Left lung (tissue), 10 donors: ENCODE results near the gene AARS2. TPM values are rescaled to one million over a fixed set of nuclear protein-coding genes. Genes with fewer than 3 reads are reported as not detected.
"Not testable (repeated sequence)": the region's sequence is repeated elsewhere in the genome, so short reads cannot be mapped to it uniquely, and the experiment has no call there.

Experiments
- ATAC-seq: fragments of 200-7000 bp; cut with Tn5 transposase; one replicate; pipeline ENCODE4 v1.9.1; 2020; ENCODE audit warnings: moderate library complexity
- DNase-seq, 4 donors: peaks; one replicate each; pipeline ENCODE4 v3.0.0-alpha.2; 2013 to 2020
- H3K27ac ChIP-seq, 2 donors: fragments of 200-600 bp; sonication (generic) in 1 of 2; one replicate each; pipeline versions ENCODE4 v1.5.0 to v1.8.0; 2020 to 2021
- H3K27me3 ChIP-seq, 2 donors: fragments of 200-600 bp; sonication (generic) in 1 of 2; one replicate each; pipeline versions ENCODE4 v1.5.0 to v1.8.0; 2020 to 2021
- H3K36me3 ChIP-seq, 2 donors: fragments of 200-600 bp; sonication (generic) in 1 of 2; one replicate each; pipeline versions ENCODE4 v1.5.0 to v1.8.0; 2020 to 2021
- H3K4me1 ChIP-seq, 2 donors: fragments of 200-600 bp; one replicate each; pipeline ENCODE4 v1.8.0; 2021
- H3K4me3 ChIP-seq, 2 donors: fragments of 200-600 bp; sonication (generic) in 1 of 2; one replicate each; pipeline versions ENCODE4 v1.5.0 to v1.8.0; 2020 to 2021; ENCODE audit warnings: mild to moderate bottlenecking in 1 of 2
- H3K9me3 ChIP-seq, 2 donors: fragments of 200-600 bp; sonication (generic) in 1 of 2; one replicate each; pipeline versions ENCODE4 v1.5.0 to v1.8.0; 2020 to 2021
- intact Hi-C, 2 donors: fragments of 100-400 bp; cut with DNase I; formaldehyde crosslinking; loops; one replicate each; pipeline versions ENCODE4 v1.11.2 to v1.14.2; 2022
- polyA plus RNA-seq, 6 donors: library from polyadenylated mRNA; unstranded; fragments of 120-200 nt; gene quantifications; one replicate each; pipeline ENCODE4 v1.2.1, GENCODE V29; 2013; ENCODE audit not compliant: insufficient read length in 6 of 6
- total RNA-seq, 2 donors: library from RNA; stranded (reverse); fragmentation: NEBNext Ultra II Directional; extraction: Animal tissue kit (Norgen Biotek cat#: 25700); gene quantifications; one replicate each; pipeline ENCODE4 v1.2.1, GENCODE V29; 2021
- TF ChIP-seq, protein P1 (sequence below), 2 donors: fragments of 200-600 bp; sonication (generic) in 1 of 2; IDR thresholded peaks; one replicate each; pipeline versions ENCODE4 v1.5.0 to v1.8.0; 2021; ENCODE audit warnings: antibody characterized with exemption in 2 of 2
- donor health status: DM: no; HTN: yes; CAD: no.
- donor health status: DM: no; HTN: no; CAD: no.

AARS2 gene
- total and polyA plus RNA-seq, 8 donors = 10.8 to 18.8 (median 16.2) TPM

DNA sequence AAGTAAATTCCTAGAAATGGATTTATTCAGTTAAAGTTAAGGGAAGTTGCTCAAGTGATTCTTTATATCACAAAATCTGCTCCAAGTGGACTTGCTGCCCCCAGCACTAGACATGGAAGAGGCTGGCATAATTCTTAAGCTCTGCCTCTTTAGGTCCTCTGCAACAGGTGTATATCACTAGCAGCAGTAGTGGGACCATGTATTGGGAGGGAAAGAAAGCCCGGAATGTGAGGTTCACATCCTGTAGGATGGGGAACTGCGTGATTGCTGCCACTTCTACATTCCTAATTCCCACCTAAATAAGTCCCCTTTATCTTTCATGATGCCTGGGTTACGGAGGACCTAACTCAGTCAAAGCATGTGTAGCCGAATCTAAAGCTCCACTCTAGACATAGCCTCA, 42.5 kb upstream of the AARS2 start:
- Histone ChIP-seq H3K27me3 (peaks cover 0 to 4% of the 10 kb centered on the region in 2 donors), H3K27ac (no peak overlapping the region), H3K4me3 (no peak overlapping the region), H3K9me3 (no peaks in the 10 kb centered on the region), H3K4me1 (no peaks in the 10 kb centered on the region), H3K36me3 (no peaks in the 10 kb centered on the region)
- TF ChIP-seq, protein P1, sequence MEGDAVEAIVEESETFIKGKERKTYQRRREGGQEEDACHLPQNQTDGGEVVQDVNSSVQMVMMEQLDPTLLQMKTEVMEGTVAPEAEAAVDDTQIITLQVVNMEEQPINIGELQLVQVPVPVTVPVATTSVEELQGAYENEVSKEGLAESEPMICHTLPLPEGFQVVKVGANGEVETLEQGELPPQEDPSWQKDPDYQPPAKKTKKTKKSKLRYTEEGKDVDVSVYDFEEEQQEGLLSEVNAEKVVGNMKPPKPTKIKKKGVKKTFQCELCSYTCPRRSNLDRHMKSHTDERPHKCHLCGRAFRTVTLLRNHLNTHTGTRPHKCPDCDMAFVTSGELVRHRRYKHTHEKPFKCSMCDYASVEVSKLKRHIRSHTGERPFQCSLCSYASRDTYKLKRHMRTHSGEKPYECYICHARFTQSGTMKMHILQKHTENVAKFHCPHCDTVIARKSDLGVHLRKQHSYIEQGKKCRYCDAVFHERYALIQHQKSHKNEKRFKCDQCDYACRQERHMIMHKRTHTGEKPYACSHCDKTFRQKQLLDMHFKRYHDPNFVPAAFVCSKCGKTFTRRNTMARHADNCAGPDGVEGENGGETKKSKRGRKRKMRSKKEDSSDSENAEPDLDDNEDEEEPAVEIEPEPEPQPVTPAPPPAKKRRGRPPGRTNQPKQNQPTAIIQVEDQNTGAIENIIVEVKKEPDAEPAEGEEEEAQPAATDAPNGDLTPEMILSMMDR (IDR thresholded peaks at IDR 0.05) = no peak
- DNase-seq (no peak), ATAC-seq (no peak)
- intact Hi-C loops = no loop called here

DNA sequence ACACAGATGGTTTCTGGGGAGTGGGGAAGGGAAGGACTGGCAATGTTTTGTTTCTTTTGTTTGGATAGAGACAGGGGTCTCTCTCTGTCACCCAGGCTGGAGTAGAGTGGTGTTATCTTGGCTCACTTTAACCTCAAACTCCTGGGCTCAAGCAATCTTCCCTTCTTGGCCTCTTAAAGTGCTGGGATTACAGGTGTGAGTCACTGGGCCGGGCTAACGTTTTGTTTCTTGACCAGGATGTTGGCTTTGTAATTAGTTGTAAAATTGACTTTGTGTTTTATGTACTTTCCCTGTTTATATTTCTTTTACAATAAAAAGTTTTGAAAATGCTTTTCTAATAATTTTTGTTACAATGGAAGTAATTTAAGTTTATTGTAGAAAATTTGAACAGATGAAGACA, 40.2 kb upstream of the AARS2 start:
- TF ChIP-seq, protein P1 (IDR thresholded peaks at IDR 0.05) = no peak
- H3K4me3 ChIP-seq = no peak overlapping the region
- no peaks in the 10 kb centered on the region for H3K9me3 ChIP-seq
- DNase-seq (no peak), ATAC-seq (no peak)
- H3K36me3 ChIP-seq = no peaks in the 10 kb centered on the region
- intact Hi-C loops = no loop called here
- no peak overlapping the region for H3K27ac ChIP-seq
- H3K27me3 ChIP-seq = no peaks in the 10 kb centered on the region
- no peaks in the 10 kb centered on the region for H3K4me1 ChIP-seq

DNA sequence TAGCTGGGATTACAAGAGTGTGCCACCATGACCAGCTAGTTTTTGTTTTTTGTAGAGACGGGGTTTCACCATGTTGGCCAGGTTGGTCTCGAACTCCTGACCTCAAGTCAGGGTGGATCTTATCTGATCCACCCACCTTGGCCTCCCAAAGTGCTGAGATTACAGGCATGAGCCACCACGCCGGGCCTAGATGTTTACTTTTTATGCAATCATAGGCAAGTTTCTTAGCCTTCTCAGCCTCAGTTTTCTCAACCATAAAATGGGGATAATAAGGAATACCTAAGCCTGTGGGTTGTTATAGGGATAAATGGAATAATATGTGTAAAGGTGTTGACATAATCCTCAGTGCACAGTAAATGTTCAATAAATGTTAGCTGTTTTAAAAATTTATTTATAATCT, 39.1 kb upstream of the AARS2 start:
- intact Hi-C loops = no loop called here

DNA sequence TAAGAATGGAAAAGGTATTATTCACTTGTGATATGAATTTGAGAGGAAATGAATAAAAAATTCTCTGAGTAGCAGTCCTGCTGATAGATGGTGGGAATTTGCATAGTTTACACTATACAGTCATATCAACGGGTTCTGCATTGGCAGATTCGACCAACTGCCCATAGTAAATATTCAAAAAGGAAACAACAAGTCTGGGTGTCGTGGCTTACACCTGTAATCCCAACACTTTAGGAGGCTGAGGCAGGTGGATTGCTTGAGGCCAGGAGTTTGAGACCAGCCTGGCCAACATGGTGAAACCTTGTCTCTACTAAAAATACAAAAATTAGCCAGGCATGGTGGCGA, 37.5 kb upstream of the AARS2 start:
- H3K9me3 ChIP-seq, ATAC-seq, intact Hi-C loops, H3K4me3 ChIP-seq, H3K27me3 ChIP-seq, H3K4me1 ChIP-seq, DNase-seq, H3K36me3 ChIP-seq, H3K27ac ChIP-seq: not testable (repeated sequence)

More for the DNA sequence above, 39.1 kb upstream of the AARS2 start:
- TF ChIP-seq, protein P1 (IDR thresholded peaks at IDR 0.05) = no peak
- Histone ChIP-seq H3K9me3 (no peaks in the 10 kb centered on the region), H3K27me3 (no peaks in the 10 kb centered on the region), H3K27ac (no peak overlapping the region), H3K4me3 (no peak overlapping the region), H3K4me1 (no peaks in the 10 kb centered on the region), H3K36me3 (no peaks in the 10 kb centered on the region)
- DNase-seq = no peak
- ATAC-seq = no peak

DNA sequence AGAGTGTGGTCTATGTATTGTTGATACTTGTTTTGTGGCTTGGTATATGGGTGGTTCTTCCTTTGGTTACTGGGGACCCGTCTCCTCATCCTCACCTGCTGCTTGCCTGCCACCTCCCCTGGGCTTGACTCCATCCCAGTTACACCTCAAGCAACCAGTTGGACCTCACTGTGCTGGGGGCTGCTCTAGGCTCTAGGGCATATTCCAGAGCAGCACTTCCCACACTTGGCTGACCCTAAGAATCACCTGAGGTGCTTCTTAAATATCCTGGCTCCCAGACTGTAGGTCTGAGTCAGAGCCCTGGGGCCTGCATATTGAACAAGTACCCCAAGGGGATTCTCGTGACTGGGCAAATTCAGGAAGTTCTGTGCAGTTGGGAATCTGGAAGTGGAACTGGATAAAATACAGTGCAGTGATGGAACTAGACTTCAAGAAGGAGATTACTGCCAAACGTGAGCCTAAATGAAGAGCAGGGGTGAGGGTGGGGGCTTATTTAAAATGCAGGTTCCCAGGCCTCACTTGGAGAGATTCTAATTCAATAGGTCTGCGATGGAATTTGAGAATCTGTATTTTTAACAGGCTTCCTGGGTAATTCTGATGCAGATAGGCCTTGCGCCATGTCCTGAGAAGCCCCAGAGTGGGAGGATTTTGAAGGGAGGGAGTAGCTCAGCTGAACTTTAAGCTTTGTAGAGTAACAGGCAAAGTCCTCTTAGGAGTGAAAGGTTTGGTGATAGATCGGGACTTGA, 36.9 kb upstream of the AARS2 start:
- intact Hi-C loops = no loop called here
- no peaks in the 10 kb centered on the region for H3K4me1 ChIP-seq
- no peak overlapping the region for H3K4me3 ChIP-seq
- no peak overlapping the region for H3K27ac ChIP-seq
- DNase-seq (no peak), ATAC-seq (no peak)
- TF ChIP-seq, protein P1 (IDR thresholded peaks at IDR 0.05) = no peak
- H3K9me3 ChIP-seq = no peaks in the 10 kb centered on the region
- no peaks in the 10 kb centered on the region for H3K36me3 ChIP-seq
- H3K27me3 ChIP-seq = peaks cover 1 to 15% of the 10 kb centered on the region in 2 donors

DNA sequence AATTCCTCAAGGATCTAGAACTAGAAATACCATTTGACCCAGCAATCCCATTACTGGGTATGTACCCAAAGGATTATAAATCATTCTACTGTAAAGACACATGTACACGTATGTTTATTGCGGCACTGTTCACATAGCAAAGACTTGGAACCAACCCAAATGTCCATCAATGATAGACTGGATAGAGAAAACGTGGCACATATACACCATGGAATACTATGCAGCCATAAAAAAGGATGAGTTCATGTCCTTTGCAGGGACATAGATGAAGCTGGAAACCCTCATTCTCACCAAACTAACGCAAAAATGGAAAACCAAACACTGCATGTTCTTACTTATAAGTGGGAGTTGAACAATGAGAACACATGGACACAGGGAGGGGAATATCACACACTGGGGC, 33.7 kb upstream of the AARS2 start:
- H3K4me3 ChIP-seq, H3K36me3 ChIP-seq, H3K27ac ChIP-seq, intact Hi-C loops, H3K9me3 ChIP-seq, ATAC-seq, H3K4me1 ChIP-seq, DNase-seq: not testable (repeated sequence)
- H3K27me3 ChIP-seq = peaks cover 23 to 46% of the 10 kb centered on the region in 2 donors
